Fibroblast of lung (primary cell): Measurements from ENCODE around the gene NR5A1.

Experiments used
- EZH2 ChIP-seq: IDR thresholded peaks from 2 replicates; pipeline ENCODE4 v1.5.1; 2012; ENCODE audit warnings: low read length, control low read depth, mild to moderate bottlenecking; ENCODE audit errors: missing control alignments
- TF ChIP-seq, protein P1 (sequence below), 2 donors: IDR thresholded peaks in 1 of 2; conservative IDR thresholded peaks in 1 of 2; 1 replicate in 1 of 2; 2 replicates in 1 of 2; pipeline ENCODE4 v1.5.1; 2011 to 2012; ENCODE audit warnings: low read length in 2 of 2, control low read depth in 1 of 2, inconsistent platforms in 1 of 2, low read depth in 1 of 2, mild to moderate bottlenecking in 1 of 2

GRCh38 chr9:124502711-124503702, 4.2 kb downstream of the NR5A1 start:
- TF ChIP-seq, protein P1, sequence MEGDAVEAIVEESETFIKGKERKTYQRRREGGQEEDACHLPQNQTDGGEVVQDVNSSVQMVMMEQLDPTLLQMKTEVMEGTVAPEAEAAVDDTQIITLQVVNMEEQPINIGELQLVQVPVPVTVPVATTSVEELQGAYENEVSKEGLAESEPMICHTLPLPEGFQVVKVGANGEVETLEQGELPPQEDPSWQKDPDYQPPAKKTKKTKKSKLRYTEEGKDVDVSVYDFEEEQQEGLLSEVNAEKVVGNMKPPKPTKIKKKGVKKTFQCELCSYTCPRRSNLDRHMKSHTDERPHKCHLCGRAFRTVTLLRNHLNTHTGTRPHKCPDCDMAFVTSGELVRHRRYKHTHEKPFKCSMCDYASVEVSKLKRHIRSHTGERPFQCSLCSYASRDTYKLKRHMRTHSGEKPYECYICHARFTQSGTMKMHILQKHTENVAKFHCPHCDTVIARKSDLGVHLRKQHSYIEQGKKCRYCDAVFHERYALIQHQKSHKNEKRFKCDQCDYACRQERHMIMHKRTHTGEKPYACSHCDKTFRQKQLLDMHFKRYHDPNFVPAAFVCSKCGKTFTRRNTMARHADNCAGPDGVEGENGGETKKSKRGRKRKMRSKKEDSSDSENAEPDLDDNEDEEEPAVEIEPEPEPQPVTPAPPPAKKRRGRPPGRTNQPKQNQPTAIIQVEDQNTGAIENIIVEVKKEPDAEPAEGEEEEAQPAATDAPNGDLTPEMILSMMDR (conservative IDR thresholded peaks at IDR 0.05 in 1 of 2, IDR thresholded peaks at IDR 0.05 in 1 of 2; ENCODE audit: low read depth in 1 of 2, low read length in 2 of 2) = no peak
- TF ChIP-seq EZH2 = peak; percentile 83
